ENCODE data around the gene GDF9. TPM values are rescaled to one million over a fixed set of nuclear protein-coding genes. Genes with fewer than 3 reads are reported as not detected.

GDF9 gene
- total RNA-seq, 1 donor from 2014 or later = 1.4 TPM

GRCh38 chr5:132816554-132816953 is 49.7 kb downstream of the GDF9 start:
- Mint-ChIP-seq H3K36me3 (no peaks in the 10 kb centered on the region), H3K4me3 (no peak overlapping the region), H3K9me3 (no peaks in the 10 kb centered on the region), H3K4me1 (ENCODE audit: unreplicated experiment) (peaks cover 9% of the 10 kb centered on the region), H3K27ac (no peak overlapping the region), H3K27me3 (peaks cover 41% of the 10 kb centered on the region)
- TF ChIP-seq CTCF (conservative IDR thresholded peaks at IDR 0.05) = no peak
- DNase-seq (ENCODE audit: extremely low spot score, unreplicated experiment) = no peak

GRCh38 chr5:132816083-132816482 is 50.2 kb downstream of the GDF9 start:
- Mint-ChIP-seq H3K4me1 (ENCODE audit: unreplicated experiment) (peaks cover 5% of the 10 kb centered on the region), H3K27me3 (peaks cover 46% of the 10 kb centered on the region), H3K9me3 (no peaks in the 10 kb centered on the region), H3K27ac (no peak overlapping the region), H3K4me3 (no peak overlapping the region), H3K36me3 (no peaks in the 10 kb centered on the region)
- no peak for DNase-seq (ENCODE audit: extremely low spot score, unreplicated experiment)
- no peak for TF ChIP-seq CTCF (conservative IDR thresholded peaks at IDR 0.05)

DNA sequence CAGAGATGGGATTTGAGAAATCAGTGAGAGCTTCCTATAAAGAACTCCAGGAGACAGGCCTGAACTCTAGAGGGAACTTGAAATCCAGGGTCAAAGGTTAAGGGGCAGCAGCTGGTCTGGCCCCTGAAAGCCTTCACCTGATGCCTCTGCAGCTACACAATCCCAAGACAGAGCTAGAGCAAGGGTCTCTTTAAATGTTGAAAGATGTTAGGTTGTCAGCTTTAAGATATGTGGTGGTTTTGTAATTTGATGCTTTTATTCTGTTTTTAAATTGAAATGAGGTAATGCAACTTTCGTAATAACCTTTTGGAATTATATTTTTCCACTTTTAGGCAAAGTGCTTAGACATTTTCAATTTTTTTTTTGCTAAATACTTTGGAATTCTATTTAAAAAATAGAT is 50.8 kb downstream of the GDF9 start:
- no peaks in the 10 kb centered on the region for H3K9me3 Mint-ChIP-seq
- no peaks in the 10 kb centered on the region for H3K36me3 Mint-ChIP-seq

DNA sequence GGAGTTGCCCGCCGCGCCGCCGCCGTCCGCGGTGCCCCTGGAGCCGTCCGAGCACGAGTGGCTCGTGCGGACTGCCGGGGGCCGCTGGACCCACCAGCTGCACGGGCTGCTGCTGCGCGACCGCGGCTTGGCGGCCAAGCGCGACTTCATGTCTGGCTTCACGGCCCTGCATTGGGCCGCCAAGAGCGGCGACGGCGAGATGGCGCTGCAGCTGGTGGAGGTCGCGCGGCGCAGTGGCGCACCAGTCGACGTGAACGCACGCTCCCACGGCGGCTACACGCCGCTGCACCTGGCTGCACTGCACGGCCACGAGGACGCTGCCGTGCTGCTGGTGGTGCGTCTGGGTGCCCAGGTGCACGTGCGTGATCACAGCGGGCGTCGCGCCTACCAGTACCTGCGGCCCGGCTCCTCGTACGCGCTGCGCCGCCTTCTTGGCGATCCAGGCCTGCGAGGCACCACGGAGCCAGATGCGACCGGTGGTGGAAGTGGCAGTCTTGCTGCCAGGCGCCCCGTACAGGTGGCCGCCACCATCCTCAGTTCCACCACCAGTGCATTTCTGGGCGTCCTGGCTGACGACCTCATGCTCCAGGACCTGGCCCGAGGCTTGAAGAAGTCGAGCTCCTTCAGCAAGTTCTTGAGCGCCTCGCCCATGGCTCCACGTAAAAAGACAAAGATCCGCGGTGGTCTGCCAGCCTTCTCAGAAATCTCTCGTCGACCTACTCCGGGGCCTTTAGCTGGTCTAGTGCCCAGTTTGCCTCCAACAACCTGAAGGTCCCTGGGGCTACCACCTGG is 51.6 kb downstream of the GDF9 start:
- no peak for TF ChIP-seq CTCF (conservative IDR thresholded peaks at IDR 0.05)
- H3K27ac Mint-ChIP-seq = peak overlapping the region; percentile 6
- no peaks in the 10 kb centered on the region for H3K4me1 Mint-ChIP-seq (ENCODE audit: unreplicated experiment)
- no peaks in the 10 kb centered on the region for H3K9me3 Mint-ChIP-seq
- no peak for DNase-seq (ENCODE audit: extremely low spot score, unreplicated experiment)
- H3K36me3 Mint-ChIP-seq = no peaks in the 10 kb centered on the region
- peaks cover 53% of the 10 kb centered on the region for H3K27me3 Mint-ChIP-seq
- peak overlapping the region; percentile 76 for H3K4me3 Mint-ChIP-seq

More for the DNA sequence above, 50.8 kb downstream of the GDF9 start:
- DNase-seq (ENCODE audit: extremely low spot score, unreplicated experiment) = no peak
- TF ChIP-seq CTCF (conservative IDR thresholded peaks at IDR 0.05) = no peak
- H3K27ac Mint-ChIP-seq = peak overlapping the region; percentile 6
- H3K27me3 Mint-ChIP-seq = peaks cover 52% of the 10 kb centered on the region
- peak overlapping the region; percentile 76 for H3K4me3 Mint-ChIP-seq
- H3K4me1 Mint-ChIP-seq (ENCODE audit: unreplicated experiment) = peaks cover 5% of the 10 kb centered on the region

- no peak for TF ChIP-seq CTCF (conservative IDR thresholded peaks at IDR 0.05)
- no peak for DNase-seq (ENCODE audit: extremely low spot score, unreplicated experiment)
- H3K4me3 Mint-ChIP-seq = peak overlapping the region; percentile 41
- no peaks in the 10 kb centered on the region for H3K36me3 Mint-ChIP-seq
- H3K9me3 Mint-ChIP-seq = no peaks in the 10 kb centered on the region
- peaks cover 5% of the 10 kb centered on the region for H3K4me1 Mint-ChIP-seq (ENCODE audit: unreplicated experiment)
- H3K27me3 Mint-ChIP-seq = peaks cover 58% of the 10 kb centered on the region
- no peak overlapping the region for H3K27ac Mint-ChIP-seq
Measured at GRCh38 chr5:132813599-132814502, 52.4 kb downstream of the GDF9 start.
